NCI-H1694 (cell line): ENCODE data around the gene CYFIP1.

Experiments used
- DNase-seq: peaks from one replicate; lab custom pipeline; 2025; lab: John Stamatoyannopoulos, UW

The CYFIP1 gene

GRCh38 chr15:22967084-22967770 is 12.9 kb downstream of the CYFIP1 start:
- no peak for DNase-seq

DNA sequence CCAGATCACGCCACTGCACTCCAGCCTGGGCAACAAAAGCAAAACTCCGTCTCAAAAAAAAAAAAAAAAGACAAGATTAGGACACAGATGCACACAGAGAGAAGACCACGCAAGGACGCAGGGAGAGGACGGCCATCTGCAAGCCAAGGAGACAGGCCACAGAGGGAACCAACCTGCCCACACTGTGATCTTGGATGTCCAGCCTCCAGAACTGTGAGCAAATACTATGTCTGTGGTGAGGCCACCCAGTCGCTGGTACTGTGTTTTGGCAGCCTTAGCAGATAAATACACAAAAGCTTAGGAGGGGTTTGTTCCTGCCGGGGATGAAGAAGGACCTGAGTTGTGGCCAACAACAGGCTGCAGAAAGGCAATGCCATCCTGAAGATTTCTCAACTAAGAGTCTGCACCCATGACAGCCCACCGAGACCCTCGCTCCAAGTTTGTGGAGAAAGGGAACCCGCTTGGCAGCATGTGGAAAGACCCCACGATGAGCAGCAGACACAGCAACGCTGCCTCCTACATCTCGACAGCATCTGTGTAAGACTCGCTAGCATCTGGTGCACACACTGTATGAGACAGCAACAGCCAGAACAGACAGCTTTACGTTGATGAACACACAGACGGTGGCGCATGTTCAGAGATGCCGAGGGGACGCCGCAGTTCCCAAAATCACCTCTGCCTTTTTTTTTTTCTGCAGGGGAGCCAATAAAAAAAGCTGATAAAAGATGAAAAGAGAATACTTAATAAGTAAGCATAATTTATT is 13.7 kb downstream of the CYFIP1 start:
- DNase-seq, result peak; percentile 29

DNA sequence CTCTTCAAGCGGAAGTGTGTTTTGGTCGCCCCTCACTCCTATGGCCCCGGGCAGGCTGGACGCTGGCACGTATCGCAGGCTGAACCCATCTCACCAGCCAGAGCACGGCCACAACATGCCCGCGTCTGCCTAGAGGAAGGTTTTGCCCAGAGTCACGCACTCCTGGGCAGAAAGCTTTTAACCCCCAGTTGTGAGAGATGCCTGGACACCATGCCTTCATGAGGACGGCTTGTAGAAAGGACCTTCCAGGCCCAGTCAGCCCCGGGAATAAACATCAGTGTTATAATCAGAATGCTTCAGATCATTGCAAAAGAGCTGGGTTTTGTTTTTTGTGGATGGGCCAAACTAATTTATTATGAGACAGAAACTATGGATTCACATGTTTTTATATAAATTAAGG is 16.5 kb downstream of the CYFIP1 start:
- no peak for DNase-seq

DNA sequence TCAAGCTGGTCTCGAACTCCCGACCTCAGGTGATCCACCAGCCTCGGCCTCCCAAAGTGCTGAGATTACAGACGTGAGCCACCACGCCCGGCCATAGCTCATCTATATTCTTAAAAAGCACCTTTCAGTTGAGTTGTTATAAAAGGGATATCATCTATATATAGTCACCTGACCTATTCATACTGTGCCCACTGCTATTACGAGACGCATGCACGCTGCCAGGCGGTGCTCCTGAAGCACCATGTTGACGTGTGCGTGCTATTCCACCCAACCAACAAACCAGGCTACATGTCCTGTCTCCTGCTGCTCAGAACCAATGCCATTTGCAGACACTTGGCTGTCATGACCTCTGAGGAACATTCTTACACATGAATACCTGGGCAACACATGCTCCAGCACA is 17.6 kb downstream of the CYFIP1 start:
- DNase-seq, result no peak

DNA sequence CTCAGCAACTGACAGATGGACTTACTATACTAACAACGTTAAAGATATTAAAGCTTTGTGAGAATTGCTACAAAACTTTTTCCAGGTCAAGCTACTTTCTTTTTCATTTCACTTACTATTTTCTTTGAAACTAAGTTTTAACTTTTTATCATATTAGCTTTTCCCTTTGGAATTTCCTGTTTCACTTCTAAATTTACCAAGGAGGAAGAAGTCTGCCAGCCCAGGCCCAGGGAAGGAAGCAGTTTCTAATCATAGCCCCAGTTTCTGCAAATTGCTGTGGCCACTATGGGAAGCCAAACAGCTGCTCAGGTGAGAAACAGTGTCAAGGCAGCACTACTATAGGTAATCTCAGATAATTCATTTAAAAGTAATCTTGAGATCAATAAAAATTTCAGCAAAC is 18.4 kb downstream of the CYFIP1 start:
- no peak for DNase-seq

DNA sequence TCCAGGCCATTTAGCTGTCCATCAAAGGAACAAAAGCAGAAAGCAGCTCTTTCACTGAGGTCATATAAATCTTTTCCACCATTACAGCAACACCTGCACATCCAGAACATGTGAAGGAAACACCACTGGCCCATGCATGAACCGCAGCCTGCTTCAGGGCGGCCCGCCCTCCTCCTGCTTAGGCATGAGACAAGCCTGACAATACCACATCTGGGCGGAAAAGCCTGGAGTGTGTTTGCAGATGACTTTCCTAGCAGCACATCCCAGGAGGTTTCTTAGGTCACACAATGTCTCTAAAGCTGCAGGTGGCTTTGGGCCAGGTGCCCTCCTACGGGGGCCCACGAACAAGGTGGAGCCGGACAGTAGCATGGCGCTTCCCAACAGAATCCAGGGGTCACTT is 19.6 kb downstream of the CYFIP1 start:
- DNase-seq, result no peak

DNA sequence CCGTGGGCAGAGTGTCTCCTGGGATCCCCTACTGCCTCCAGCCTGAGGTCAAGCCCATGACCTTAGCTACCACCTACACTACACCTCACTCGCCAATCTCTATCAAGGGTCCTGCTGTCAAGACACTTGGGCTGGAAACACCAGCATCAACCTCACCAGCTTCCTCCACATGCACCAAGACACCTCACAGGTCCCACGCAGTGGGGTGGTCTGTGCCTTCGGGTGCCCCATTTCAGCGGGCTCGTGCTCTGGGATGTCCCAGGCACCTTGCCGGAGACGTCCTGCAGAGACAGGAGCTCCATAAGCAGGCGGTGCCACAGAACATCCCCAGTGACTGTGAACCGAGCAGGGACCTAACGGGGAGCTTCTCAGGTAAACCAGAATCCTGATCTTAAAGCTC is 20.0 kb downstream of the CYFIP1 start:
- DNase-seq, result no peak

DNA sequence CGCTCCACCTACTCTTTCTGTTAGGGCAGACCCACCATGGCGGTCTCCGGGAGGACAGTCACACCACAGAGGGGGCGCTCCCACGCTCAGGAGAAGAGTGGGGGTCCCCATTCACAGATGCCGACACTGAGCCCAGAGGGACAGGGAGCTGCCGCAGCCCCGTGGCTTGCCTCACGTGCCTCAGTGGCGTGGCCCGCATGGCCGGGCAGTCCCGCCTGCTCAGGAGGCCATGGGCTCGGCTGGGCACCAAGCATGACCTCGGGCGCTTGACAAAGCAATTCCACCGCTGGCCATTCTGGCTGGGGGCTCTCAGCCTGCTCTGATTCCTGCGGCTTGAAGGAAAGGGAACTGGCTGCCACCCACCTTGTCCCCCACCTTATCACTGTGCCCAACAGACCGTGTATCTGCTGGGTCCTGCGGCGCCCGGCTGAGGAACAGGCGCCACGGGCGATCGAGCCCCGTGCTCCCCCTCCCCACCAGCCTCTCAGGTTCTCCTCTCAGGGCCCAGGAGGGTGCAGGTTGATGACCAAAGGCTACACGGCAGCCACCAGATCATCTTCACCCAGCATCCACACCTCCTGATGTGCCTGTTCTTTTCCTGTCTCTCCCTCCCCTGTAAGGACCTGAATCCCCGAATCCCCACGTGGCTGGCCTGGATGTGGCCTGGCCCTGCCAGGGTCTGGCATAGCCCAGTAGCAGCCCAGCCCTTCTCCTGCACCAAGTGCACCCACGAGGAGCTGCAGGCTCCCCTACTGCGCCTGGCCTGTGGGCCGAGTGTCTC is 20.7 kb downstream of the CYFIP1 start:
- DNase-seq, result no peak

DNA sequence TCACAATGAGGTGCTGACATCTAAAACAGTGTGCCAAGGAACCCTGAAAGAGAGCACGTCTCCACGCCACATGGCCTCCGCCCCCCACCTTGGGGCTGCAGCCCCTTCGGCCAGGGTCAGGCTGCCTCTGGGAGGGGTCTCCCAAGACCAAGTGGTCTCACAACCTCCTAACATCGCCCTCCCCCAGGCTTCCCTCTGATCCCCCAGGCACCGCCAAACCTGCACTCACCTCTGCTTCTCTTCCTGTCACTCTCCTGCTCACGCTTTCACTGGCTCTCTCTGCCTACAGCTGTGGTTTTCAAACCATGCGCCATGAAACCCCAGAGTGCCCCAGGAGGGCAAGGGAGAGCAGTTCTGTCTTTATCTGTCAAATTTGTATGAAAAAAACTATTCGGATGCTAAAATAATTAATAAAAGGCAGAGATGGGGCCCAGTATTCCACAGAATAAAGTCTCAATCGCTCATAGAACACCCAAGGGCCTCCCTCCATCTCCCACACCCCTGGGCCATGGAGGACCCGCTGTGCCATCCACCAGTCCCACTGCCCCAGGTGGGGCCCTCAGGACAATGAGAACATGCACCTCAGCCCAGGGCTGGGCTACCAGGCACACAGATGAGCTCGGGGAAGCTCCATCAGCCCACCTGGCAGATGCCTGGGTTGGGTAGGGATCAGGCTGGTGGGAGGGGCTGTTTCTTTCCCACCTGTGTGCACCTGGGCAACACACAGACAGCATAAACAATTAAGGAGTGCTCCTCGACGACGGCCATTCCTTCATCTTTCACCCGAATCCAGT is 21.5 kb downstream of the CYFIP1 start:
- DNase-seq, result no peak

DNA sequence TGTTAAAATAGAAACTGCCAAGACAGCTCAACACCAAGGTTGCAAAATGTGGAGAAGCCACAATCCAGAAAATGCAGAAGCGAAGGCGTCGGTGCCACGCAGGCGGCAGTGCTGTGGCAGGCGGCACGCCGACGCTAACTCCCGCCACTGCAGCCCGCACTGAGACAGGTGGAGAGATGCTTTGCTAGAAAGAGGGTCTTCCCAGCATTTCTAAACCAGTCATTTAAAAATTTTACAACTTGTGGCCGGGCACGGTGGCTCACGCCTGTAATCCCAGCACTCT is 23.2 kb downstream of the CYFIP1 start:
- DNase-seq, result no peak

GRCh38 chr15:22956257-22956977 is 23.8 kb downstream of the CYFIP1 start:
- DNase-seq, result no peak

DNA sequence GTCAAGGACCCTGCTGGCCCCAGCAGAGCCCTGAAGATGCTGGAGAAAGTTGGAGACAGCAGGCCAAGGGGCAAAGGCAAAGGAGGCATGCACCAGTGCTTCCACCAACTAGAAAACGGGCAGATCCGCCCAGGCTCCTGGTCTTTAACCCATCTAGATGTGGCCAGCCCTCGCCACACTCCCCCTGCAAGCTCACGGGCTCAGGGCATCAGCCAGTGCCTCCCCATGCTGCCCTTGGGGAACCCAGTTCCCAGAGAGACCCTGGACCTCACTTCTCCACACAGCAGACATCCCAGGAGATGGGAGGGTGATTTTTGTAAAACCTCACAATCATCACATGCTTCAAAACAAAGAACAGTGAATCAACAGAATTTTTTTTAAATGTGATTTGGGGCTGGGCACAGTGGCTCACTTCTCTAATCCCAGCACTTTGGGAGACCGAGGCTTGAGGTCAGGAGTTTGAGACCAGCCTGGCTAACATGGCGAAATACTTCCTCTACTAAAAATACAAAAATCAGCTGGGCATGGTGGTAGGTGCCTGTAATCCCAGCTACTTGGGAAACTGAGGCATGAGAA is 24.5 kb downstream of the CYFIP1 start:
- no peak for DNase-seq

DNA sequence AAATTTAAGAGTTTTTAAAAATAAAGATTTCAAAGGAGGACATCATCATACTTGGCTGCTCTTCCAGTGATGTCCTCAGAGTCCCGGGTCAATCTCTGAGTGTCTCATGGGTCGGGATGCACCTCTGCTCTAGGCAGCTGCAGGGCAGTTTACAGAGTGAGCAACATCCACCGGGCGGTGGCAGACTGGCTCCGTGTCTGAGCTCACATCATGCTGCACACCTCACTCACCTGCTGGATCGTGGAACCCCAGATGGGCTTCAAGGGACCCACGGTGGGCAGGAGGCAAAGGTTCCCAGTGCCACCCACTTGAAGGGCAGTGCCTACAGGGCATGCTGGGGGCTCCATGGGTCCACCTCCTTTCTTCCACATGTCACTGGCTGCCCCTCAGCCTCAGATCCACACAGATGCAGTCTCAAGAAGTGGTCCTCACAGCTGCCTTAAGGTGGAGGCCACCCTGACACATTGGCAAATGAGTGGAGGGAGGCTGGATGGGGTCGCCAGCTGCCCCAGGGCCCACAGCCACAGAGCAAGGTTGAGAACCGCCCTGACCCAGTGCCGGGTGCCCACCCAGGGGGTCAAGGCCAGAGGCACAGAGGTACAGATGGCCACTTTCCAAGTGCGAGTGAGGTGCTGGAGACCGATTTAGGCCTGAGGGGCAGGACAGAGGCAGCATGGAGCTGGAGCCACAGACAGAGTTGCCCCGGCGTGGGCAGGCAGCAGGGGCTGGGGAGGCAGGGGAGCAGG is 25.2 kb downstream of the CYFIP1 start:
- DNase-seq, result no peak

GRCh38 chr15:22954326-22954725 is 25.8 kb downstream of the CYFIP1 start:
- no peak for DNase-seq

- no peak for DNase-seq
These were observed 27.2 kb downstream of the CYFIP1 start for GRCh38 chr15:22952796-22953579.

- DNase-seq, result no peak
These were observed 28.5 kb downstream of the CYFIP1 start for GRCh38 chr15:22951381-22952280.

GRCh38 chr15:22951031-22951380 is 29.2 kb downstream of the CYFIP1 start:
- DNase-seq, result no peak

- DNase-seq, result no peak
These were observed 29.7 kb downstream of the CYFIP1 start for GRCh38 chr15:22950256-22950990.
